GM18907 (cell line): ENCODE data around the gene NECAP2.
"Not testable (repeated sequence)": the region's sequence is repeated elsewhere in the genome, so short reads cannot be mapped to it uniquely, and the experiment has no call there.

ENCODE experiments used
- ATAC-seq: cut with Tn5 transposase; IDR thresholded peaks from one replicate; pipeline ENCODE4 v1.9.1; 2021; ENCODE audit warnings: mild to moderate bottlenecking, moderate library complexity; ENCODE audit not compliant: unreplicated experiment

The NECAP2 gene

DNA sequence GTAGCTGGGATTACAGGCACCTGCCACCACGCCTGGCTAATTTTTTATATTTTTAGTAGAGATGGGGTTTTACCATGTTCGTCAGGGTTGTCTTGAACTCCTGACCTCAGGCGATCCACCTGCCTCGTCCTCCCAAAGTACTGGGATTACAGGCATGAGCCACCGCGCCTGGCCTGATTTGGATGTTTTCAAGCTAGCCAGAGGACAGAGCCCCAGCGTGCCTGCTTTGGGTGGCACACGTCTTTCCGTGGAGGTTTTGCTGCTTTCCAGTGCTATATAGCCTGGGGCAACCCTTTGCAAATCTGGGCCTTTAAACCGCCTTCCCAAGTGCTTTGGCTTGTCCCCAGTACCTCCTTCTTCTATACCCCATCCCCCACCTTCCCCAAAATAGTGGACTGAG lies 15.6 kb downstream of the NECAP2 start:
- ATAC-seq = not testable (repeated sequence)

DNA sequence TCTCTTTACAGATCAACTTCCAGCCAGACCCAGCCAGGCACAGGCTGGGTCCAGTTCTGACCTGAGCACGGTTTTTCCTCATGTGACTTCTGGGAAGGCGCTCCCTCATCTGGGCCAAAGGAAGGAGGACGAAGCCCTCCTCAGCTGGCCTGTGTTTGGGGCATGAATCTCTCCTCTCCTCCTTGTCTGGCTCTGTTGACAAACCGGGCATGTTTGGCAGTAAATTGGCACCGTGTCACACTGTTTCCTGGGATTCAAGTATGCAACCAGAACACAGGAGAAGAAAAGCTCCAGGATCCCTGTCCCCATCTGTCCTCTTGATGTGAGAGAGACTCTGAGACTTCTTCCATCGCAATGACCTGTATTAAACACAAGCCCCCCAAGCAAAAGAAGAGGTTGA lies 18.3 kb downstream of the NECAP2 start:
- no peak for ATAC-seq

DNA sequence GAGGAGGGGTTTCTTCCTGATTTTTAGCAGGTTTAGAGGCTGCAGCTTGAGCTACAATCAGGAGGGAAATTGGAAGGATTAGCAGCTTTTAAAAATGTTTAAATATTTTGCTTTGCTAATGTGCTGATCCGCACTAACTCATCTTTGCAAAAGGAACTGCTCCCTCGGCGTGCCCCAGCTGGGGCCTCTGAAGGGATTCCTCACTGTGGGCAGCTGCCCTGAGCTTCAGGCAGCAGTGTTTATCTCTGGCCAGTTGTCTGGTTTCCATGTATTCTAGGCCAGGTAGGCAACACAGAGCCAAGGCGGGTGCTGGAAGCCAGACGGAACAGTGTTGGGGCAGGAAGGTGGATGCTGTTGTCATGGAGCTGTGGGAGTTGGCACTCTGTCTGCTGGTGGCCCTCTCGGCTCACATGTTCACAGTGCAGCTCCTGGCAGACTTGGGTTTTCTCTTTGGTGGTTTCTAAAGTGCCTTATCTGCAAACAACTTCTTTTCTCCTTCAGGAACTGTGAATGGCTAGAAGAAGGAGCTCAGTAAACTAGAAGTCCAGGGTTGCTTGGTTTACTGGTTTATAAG lies 18.9 kb downstream of the NECAP2 start:
- ATAC-seq = no peak

DNA sequence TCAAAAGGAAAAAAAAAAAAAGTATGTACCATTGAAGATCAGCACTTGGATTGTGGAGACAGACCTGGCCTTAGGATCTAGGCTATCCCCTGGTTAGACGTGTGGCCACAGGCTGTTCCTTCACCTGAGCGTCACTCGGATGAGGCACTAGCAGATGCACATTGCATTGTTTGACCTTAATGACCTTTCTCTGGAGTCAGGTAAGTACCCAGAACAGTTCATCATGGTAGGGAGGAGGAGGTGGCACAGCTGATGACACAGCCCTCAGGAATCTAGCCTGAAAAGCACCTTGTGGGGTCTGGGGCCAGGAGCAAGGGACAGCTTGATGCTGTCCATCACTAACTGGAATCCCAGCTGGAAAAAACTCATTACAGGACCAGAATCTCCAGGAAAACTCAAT lies 21.2 kb downstream of the NECAP2 start:
- ATAC-seq = no peak

DNA sequence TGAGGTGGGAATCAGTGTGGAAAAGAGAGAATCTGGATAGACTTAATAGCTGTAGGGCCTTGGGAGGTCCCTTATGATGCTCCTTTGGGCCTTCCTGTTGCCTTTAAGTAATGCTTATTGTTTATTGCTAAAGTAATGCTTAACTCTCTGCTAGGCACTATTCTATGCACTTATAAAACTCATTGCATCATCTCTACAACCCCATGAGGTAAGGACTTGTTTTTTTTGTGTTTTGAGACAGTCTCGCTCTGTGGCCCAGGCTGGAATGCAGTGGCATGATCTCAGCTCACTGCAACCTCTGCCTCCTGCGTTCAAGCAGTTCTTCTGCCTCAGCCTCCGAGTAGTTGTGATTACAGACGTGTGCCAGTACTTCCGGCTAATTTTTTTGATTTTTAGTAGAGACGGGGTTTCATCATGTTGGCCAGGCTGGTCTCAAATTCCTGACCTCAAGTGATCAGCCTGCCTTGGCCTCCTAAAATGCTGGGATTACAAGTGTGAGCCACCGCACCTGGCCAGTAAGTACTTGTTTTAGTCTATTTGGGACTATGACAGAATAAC lies 22.3 kb downstream of the NECAP2 start:
- no peak for ATAC-seq

DNA sequence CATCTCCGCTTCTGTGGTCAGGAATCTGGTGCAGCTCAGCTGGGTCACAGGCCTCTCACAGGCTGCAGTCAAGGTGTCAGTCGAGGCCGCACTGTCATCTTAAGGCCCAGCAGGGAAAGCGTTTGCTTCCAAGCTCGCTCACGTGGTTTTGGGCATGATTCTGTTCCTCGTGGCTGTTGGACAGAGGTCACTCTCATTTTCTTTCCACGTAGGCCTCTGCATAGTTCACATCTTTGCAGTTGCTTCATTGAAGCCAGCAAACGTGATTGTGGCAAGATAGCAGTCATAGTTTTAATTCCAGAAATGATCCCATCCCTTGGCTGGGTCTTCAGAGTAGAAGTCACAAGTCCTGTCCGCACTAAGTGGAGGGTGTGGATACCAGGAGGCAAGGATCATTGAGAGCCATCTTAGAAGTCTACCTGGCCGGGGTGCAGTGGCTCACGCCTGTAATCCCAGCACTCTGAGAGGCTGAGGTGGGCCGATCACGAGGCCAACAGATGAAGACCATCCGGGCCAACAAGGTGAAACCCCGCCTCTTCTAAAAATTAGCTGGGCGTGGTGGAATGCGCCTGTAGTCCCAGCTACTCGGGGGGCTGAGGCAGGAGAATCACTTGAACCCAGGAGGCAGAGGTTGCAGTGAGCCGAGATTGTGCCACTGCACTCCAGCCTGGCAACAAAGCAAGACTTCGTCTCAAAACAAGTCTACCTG lies 24.5 kb downstream of the NECAP2 start:
- ATAC-seq = no peak

DNA sequence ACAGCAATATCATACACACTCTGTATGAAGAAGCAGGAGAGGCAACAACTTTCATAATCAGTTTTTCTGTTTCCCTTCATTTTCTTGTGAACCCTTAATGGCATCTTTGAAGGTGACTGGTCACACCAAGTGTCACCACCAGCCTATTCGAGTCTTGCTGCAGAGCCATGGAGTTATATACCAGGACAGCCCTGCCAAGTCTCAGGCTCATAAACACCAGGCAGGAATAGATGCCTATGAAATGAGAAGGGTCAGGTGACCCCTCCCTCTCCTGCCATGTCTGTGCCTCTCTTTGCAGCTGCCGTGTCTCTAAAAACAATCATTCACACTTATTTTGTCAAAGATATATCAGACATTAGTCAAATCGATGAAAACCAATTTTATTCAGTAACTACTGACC lies 28.0 kb downstream of the NECAP2 start:
- ATAC-seq = no peak

DNA sequence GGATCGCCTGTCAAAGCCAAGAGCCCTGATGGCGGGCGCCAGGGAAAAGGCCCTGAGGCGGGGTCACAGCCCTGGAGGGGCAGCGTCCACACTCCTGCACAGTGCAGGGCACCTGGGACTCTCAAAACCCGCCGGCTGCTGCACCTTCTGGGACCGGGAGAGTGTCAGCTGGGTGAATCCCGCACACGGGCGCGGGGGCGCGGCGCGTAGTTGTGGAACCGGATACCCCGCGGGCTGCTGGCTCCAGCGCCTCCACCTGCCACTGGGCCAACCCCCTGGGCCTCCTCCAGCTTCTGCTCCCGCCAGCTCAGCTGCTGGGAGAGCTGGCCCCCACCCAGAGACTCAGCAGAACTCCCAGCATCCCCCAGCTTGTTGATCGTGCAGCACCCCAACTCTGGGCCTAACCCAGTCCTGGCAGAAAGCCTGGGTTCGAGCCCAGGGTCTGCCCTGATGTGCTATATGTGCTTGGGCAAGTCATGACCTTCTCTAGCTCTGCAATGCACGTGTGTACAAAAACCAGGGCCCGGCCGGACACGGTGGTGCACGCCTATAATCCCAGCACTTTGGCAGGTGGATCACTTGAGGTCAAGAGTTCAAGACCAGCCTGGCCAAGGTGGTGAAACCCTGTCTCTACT lies 33.8 kb downstream of the NECAP2 start:
- no peak for ATAC-seq

DNA sequence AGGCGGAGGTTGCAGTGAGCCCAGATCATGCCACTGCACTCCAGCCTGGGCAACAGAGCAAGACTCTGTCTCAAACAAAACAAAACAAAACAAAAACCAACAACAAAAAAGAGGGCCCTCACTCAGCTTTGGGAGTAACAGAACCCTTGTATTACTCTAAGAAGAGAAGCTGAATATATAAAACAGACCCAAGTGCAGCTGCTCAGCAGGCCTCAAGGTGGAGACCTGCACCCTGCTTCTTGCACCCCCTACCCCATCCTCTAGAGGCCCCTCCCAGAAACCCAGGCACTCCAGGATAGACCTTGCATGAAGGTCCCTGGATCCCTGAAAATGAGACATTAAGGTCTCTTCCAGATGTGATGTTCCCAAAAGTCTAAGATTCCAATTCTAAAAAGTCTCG lies 34.4 kb downstream of the NECAP2 start:
- not testable (repeated sequence) for ATAC-seq

DNA sequence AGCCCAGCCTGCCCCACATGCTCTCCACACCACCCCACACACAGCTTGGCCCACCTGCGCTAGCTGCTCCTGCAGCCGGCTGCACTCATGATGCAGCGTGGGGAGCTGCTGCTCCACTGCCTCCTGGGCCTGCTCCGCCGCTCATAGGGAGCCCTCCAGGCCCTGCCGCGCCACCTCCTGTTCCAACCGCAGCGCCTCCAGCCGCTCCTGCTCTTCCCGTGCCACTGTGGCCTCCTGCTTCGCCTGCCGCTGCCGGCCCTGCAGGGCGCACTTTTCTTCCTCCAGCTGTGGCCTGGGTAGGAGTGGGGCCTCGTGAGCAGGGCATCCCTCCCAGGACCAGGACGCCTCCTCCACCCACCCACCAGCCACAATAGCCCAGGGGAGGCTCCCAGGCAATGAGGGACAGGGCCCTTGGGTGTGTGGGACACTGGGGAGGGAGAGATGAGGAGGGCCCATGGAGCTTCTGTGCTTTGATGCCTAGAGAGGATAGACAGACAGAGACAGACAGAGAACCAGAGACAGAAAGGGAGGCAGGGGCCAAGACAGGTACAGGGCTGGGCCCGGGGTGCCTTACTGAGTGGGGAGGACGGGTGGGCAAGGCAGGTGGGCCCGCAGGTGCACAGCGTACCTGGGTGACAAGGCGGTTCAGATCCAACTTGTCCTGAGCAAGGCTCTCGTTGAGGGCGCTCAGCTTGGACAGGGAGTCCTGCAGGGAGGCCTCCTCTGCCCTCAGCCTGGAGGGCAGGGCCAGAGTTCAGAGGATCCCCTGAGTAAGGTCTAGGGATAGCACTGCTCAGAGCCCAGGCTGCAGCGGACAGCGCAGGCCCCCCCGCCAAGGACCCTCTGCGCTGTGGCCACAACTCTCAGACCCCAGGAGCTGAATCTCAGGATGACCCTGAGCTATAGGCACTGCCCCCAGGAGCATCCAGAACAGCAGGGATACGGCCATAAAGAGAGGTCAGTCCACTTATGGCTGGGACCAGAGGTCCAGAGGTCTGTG lies 35.5 kb downstream of the NECAP2 start:
- not testable (repeated sequence) for ATAC-seq

DNA sequence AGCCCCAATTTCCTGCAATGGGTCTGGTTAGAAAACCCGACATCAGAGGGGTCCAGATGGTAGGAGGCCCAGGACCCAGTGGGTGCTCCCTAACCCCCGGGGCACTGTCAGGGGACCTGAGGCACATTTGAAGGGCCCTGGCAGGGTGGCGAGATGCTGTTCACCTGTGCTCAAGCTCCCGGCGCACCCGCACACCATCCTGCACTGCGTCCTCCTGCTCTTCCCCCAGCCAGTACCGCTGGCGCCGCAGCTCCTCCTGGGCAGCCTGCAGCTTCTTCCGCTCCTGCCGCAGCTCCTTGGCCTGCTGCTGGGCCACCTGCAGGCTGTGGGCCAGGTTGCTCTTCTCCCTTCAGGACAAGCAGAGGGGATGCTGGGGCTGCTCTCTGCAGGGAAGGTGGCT lies 37.6 kb downstream of the NECAP2 start:
- no peak for ATAC-seq

DNA sequence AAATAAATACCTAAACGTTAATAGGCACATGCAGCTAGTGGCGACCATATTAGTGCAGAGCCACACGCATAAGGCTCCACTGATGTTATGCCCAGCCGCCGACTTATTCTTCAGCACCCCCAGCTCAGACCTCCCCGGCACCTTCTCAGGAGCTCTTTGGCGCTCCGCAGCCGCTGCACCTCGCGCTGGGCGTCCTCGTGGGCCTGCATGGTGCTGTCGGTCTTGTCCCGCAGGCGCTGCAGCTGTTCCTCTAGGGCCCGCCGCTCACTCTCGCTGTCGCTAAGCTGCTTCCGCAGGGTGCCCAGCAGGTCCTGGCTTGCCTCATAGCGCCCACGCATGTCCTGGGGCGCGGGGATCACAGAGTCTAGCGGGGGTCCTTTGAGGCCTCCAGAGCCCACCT lies 42.6 kb downstream of the NECAP2 start:
- not testable (repeated sequence) for ATAC-seq

DNA sequence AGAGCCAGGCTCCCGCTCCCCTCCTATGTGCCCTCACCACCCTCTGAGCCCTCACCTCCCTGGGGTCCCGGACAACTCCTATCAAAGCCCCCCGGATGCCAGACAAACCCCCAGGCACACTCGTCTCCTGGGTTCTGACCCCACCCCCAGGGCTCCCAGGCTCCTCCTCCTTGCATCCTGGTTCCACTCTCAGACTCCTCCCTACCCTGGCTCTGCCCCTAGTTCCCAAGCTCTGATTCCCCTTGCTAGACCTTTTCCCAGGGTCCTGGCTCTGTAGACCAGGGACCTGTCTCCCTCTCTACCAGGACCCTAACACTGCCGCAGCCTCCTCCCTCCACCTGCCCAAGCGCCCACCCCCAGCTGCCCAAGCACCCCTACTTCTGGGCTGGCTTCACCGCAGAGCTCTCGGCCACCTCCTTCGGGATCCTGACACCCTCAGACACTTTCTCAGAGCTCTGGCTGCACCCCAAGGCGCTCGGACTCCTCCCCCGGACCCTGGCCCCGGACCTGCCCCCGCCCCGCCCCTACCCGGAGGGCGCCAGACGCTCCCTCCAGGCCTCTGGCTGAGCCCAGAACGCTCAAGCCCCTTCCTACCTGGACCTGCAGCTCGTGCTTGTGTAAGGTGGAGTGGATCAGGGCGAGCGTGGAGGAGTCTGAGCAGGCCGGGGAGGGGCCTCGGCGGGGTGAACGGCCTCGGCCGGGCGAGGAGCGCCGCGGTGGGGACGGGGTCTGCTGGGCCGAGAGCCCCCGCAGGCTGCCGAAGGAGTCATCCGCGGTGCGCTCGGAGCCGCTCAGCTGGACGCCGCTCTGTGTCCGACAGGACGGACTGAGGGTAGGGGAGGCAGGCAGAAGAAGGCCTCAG lies 43.3 kb downstream of the NECAP2 start:
- ATAC-seq = not testable (repeated sequence)

DNA sequence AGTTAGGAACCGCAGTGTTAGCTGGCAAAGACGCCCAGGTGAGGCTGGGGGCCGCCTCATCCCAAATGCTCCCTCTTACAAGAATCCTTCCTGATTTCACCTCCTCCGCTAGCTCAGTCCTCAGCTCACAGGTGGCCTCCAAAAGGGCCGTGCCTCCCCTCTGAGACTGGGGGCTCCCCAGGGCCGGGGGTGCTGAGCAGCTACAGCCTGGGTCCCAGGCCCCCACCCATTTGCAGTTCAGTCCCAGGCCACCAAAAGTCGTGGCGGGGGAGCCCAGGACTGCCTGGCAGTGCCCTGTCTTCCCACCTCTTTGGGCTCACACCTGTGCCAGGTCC lies 43.9 kb downstream of the NECAP2 start:
- ATAC-seq = no peak

DNA sequence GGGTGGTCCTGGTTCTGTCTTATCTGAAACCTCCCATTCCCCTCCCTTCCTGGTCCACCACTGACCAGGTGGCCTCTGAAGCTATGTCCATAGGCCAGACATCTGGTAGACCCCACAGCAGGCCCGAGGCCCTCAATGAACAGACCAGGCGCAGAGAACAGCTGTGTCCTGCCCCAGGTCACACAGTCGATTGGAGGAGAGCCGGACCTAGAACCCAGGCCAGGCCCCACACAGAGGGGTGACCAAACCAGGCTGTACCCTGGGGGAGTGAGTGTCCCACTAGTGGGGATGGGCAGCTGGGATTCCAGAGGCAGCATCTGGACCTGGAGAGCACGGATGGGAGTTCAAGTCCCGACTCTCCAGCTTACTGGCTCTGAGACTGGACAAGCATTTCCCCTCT lies 44.4 kb downstream of the NECAP2 start:
- ATAC-seq = no peak

DNA sequence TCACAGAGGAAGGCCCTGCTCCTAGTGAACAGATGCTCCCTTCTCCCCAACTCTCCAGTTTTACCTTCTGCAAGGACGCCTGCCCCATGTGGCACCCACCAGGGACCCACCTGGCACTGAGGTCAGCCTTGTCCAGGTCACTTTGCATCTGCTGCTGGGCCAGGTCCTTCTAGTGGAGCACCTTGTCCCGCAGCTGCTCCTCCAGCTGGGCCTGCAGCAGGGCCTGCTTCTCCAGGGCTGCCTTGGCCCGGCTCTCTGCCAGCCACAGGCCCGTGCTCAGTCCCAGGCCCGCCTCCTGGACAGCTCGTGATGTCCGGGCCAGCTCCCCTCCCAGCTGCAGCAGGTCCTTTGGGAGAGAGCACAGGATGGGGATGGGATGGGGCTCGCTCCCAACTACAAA lies 45.8 kb downstream of the NECAP2 start:
- ATAC-seq = not testable (repeated sequence)

DNA sequence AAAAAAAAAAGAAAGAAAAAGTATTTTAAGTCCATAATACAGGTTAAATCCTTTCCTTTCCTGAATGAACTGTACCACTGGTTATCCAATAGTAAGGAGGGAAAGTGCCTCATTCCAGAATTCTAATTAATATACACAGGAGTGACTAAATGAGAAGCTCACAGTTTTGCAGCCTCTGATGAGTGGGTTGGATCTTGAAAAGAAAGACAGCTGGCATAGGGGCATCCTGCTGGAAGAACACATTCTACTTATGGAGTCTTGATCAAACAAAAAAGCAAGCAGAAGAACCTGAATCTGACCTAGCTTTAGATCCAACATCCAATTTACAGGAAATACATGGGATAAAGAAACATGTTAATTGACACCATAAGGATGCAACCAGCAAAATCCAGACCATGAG lies 46.5 kb downstream of the NECAP2 start:
- ATAC-seq = not testable (repeated sequence)

DNA sequence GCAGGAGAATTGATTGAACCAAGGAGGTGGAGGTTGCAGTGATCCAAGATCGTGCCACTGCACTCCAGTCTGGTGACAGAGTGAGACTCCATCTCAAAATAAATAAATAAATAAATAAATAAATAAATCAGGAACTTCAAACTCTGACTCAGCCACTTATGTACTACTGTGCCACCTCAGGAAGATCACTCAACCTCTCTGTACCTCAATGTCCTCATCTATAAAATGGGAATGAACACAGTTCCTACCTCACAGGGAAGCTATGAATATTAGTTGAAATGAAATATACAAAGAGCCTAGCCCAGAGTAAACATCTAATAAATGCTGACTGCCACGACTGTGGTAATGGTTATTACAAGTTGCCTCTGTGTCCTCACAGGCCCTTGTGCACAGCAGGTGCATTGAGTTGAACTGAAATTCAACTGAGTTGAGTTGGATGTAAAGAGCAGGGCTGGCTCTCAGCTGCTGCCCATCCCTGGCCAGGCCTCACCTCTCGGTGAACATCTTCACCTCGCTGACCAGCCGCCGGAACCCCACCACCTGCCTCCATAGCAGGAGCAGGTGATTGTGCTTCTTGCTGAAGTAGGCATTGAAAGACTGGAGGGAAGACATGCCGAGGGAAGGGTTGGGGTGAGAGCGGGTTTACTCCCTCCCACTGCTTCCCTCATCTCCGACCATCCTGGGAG lies 48.8 kb downstream of the NECAP2 start:
- ATAC-seq = not testable (repeated sequence)

DNA sequence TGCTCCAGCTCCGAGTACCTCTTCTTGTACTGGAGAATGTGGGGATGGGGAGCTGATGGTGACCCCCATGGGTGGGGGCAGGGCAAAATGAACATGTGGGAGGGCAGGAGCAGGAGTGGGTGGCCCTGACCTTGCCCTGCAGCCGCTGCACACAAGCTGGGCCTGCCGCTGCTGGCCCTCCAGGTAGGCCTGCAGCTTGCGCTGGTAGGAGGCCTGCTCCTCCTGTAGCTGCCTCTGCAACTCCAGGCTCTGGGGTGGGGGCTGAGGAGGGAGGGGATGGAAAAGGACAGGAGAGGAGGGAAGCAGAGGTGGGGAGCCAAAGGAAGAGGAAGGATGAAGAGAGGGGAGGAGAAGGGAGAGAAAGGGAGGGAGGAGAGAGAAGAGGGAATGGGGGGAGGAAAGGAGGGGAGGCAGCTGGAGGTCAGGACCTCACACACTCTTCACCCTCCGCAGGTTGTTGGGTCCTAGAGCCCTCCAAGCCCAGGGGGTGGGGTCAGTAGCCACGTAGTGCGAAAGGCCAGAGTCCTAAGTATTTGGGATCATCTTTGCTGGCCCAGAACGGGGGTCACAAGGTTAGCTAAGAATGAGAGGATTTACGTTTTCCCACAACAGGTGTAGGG lies 50.6 kb downstream of the NECAP2 start:
- no peak for ATAC-seq
